Ovary (tissue), 9 donors: Measurements from ENCODE around the gene FHAD1. TPM values are rescaled to one million over a fixed set of nuclear protein-coding genes. Genes with fewer than 3 reads are reported as not detected.

ENCODE experiments used
- DNase-seq, 5 donors: peaks; one replicate each; pipeline ENCODE4 v3.0.0-alpha.2; 2019 to 2020
- H3K27ac ChIP-seq, 2 donors: fragments of 200-600 bp; one replicate each; pipeline versions ENCODE4 v1.5.1 to v1.8.0; 2019 to 2022
- H3K27me3 ChIP-seq: fragments of 200-600 bp; one replicate; pipeline ENCODE4 v1.8.0; 2022
- H3K36me3 ChIP-seq: fragments of 200-600 bp; sonication (generic); one replicate; pipeline ENCODE4 v1.5.1; 2019
- H3K4me1 ChIP-seq: one replicate; pipeline ENCODE4 v1.8.1; 2013; ENCODE audit warnings: mild to moderate bottlenecking, moderate library complexity; ENCODE audit not compliant: insufficient read depth
- H3K4me3 ChIP-seq: fragments of 200-600 bp; sonication (generic); one replicate; pipeline ENCODE4 v1.5.1; 2017
- H3K9me3 ChIP-seq, 2 donors: fragments of 200-600 bp in 1 of 2; sonication (generic) in 1 of 2; one replicate each; pipeline versions ENCODE4 v1.5.1 to v1.8.1; 2013 to 2019; ENCODE audit warnings: mild to moderate bottlenecking in 1 of 2, moderate library complexity in 1 of 2
- CTCF ChIP-seq, 3 donors: fragments of 450-650 bp in 2 of 3; fragments of 200-600 bp in 1 of 3; IDR thresholded peaks; one replicate each; pipeline versions ENCODE4 v1.5.1 to v1.8.0; 2016 to 2022; ENCODE audit warnings: antibody characterized with exemption in 3 of 3, mild to moderate bottlenecking in 1 of 3
- EP300 ChIP-seq: sonication (generic); formaldehyde crosslinking; IDR thresholded peaks from one replicate; pipeline ENCODE4 v1.6.1; 2017; ENCODE audit warnings: antibody characterized with exemption
- POLR2A ChIP-seq: fragments of 450-650 bp; IDR thresholded peaks from one replicate; pipeline ENCODE4 v1.6.1; 2017; ENCODE audit warnings: antibody characterized with exemption, mild to moderate bottlenecking, moderate library complexity
- WGBS, 3 donors: extraction: QIAGEN DNeasy Blood & Tissue Kit in 1 of 3; methylation state at CpG; one replicate each; pipeline versions ENCODE4 v1.1.5 to v1.1.7; 2013 to 2017; 5-methylcytosine and 5-hydroxymethylcytosine counted together
- intact Hi-C, 4 donors: fragments of 100-400 bp; cut with DNase I; formaldehyde crosslinking; loops; one replicate each; pipeline versions ENCODE4 v1.11.0 to v1.15.1; 2022 to 2023
- polyA plus RNA-seq, 2 donors: library from polyadenylated mRNA; stranded (reverse); fragments of 200-250 nt in 1 of 2; fragments of 350-450 nt in 1 of 2; fragmentation: Illumina TruSeq in 1 of 2; extraction: RNeasy Lipid Tissue Mini Kit (QIAGEN cat#74804) in 1 of 2; gene quantifications; one replicate each; pipeline ENCODE4 v1.2.3, GENCODE V29; 2013 to 2014
- total RNA-seq, 7 donors: library from RNA; depleted of rRNA in 2 of 7; stranded (reverse); fragments of >200 nt in 2 of 7; fragmentation: NEBNext Ultra II Directional in 3 of 7; extraction: Animal tissue kit (Norgen Biotek cat#: 25700) in 3 of 7; gene quantifications; one replicate each; pipeline versions ENCODE4 v1.1.0 to v1.2.4, GENCODE V29; 2016 to 2023
- donor health status: DM: no; HTN: no; CAD: no; lungs with moderate emphysema.
- donor health status: DM: no; HTN: no; CAD: no.
- donor health status: Bipolar disorder and iron deficiency.
- donor health status: DM: yes; HTN: yes; CAD: no.
- donor health status: DM: no; HTN: no; CAD: no.
- donor health status: DM: yes; HTN: yes; CAD: no.

The FHAD1 gene
- total and polyA plus RNA-seq, 9 donors = 0.40 to 23.0 (median 1.4) TPM

- H3K4me3 ChIP-seq = no peak overlapping the region
- no peak for DNase-seq
- H3K9me3 ChIP-seq = no peaks in the 10 kb centered on the region
- no peaks in the 10 kb centered on the region for H3K36me3 ChIP-seq
- H3K4me1 ChIP-seq = no peaks in the 10 kb centered on the region
- intact Hi-C loops = no loop called here
- TF ChIP-seq POLR2A (no peak), EP300 (no peak), CTCF (IDR thresholded peaks at IDR 0.05) (no peak)
- 68 to 70% (median 68%) methylated on average over 16 of the region's 16 CpGs for WGBS, 3 donors
- no peak overlapping the region for H3K27ac ChIP-seq
- no peaks in the 10 kb centered on the region for H3K27me3 ChIP-seq
Observed at GRCh38 chr1:15355968-15356625, 109.1 kb downstream of the FHAD1 start.

- WGBS, 3 donors = 86 to 90% (median 88%) methylated on average over 8 of the region's 8 CpGs
- no peaks in the 10 kb centered on the region for H3K4me1 ChIP-seq
- H3K36me3 ChIP-seq = no peaks in the 10 kb centered on the region
- no peak for DNase-seq
- no peak overlapping the region for H3K27ac ChIP-seq
- intact Hi-C loops = no loop called here
- H3K4me3 ChIP-seq = no peak overlapping the region
- no peaks in the 10 kb centered on the region for H3K9me3 ChIP-seq
- H3K27me3 ChIP-seq = no peaks in the 10 kb centered on the region
- TF ChIP-seq EP300 (no peak), CTCF (IDR thresholded peaks at IDR 0.05) (no peak), POLR2A (no peak)
Observed at GRCh38 chr1:15357612-15358207, 110.7 kb downstream of the FHAD1 start.

GRCh38 chr1:15358565-15359133 lies 111.6 kb downstream of the FHAD1 start:
- TF ChIP-seq CTCF (IDR thresholded peaks at IDR 0.05) = no peak
- no peak for TF ChIP-seq POLR2A
- TF ChIP-seq EP300 = no peak
- intact Hi-C loops = no loop called here
- no peaks in the 10 kb centered on the region for H3K27me3 ChIP-seq
- no peak overlapping the region for H3K27ac ChIP-seq
- no peaks in the 10 kb centered on the region for H3K9me3 ChIP-seq
- no peaks in the 10 kb centered on the region for H3K36me3 ChIP-seq
- DNase-seq = no peak
- H3K4me3 ChIP-seq = no peak overlapping the region
- WGBS, 3 donors = 80 to 87% (median 86%) methylated on average over 20 of the region's 20 CpGs
- no peaks in the 10 kb centered on the region for H3K4me1 ChIP-seq

GRCh38 chr1:15360700-15361099 lies 113.7 kb downstream of the FHAD1 start:
- TF ChIP-seq CTCF (IDR thresholded peaks at IDR 0.05) (no peak), POLR2A (no peak), EP300 (no peak)
- Histone ChIP-seq H3K4me3 (no peak overlapping the region), H3K36me3 (no peaks in the 10 kb centered on the region), H3K27me3 (no peaks in the 10 kb centered on the region), H3K9me3 (no peaks in the 10 kb centered on the region), H3K4me1 (no peaks in the 10 kb centered on the region), H3K27ac (no peak overlapping the region)
- intact Hi-C loops = no loop called here
- DNase-seq = no peak
- 88 to 91% (median 91%) methylated on average over 14 of the region's 14 CpGs for WGBS, 3 donors
